IPS DF 6.9 (cell line): ENCODE measurements around the gene CARNS1.
"Not testable (repeated sequence)": the region's sequence is repeated elsewhere in the genome, so short reads cannot be mapped to it uniquely, and the experiment has no call there.

ENCODE experiments used
- DNase-seq: peaks from one replicate; pipeline ENCODE4 v3.0.0-alpha.2; 2013; ENCODE audit warnings: low read depth, low spot score
- H3K27ac ChIP-seq: one replicate; pipeline ENCODE4 v1.5.1; 2013; ENCODE audit warnings: low read length, control low read depth
- H3K27me3 ChIP-seq: 2 replicates; pipeline ENCODE4 v1.6.1; 2013; ENCODE audit warnings: mild to moderate bottlenecking, low read length; ENCODE audit not compliant: control insufficient read depth, insufficient read depth
- H3K36me3 ChIP-seq: 2 replicates; pipeline ENCODE4 v1.6.1; 2013; ENCODE audit warnings: low read length; ENCODE audit not compliant: control insufficient read depth, insufficient read depth
- H3K4me1 ChIP-seq: 2 replicates; pipeline ENCODE4 v1.6.1; 2013; ENCODE audit warnings: low read length; ENCODE audit not compliant: control insufficient read depth, insufficient read depth
- H3K4me3 ChIP-seq: 2 replicates; pipeline ENCODE4 v1.5.1; 2013; ENCODE audit warnings: mild to moderate bottlenecking, low read length
- H3K9me3 ChIP-seq: 2 replicates; pipeline ENCODE4 v1.6.1; 2013; ENCODE audit warnings: low read length, inconsistent platforms; ENCODE audit not compliant: control insufficient read depth, insufficient read depth
- WGBS: extraction: QIAGEN DNeasy Blood & Tissue Kit; methylation state at CpG from one replicate; pipeline ENCODE4 v1.1.7; 2013; ENCODE audit warnings: mixed read lengths, missing lambda C conversion rate; ENCODE audit not compliant: insufficient read length, insufficient coverage; 5-methylcytosine and 5-hydroxymethylcytosine counted together

CARNS1 gene

DNA sequence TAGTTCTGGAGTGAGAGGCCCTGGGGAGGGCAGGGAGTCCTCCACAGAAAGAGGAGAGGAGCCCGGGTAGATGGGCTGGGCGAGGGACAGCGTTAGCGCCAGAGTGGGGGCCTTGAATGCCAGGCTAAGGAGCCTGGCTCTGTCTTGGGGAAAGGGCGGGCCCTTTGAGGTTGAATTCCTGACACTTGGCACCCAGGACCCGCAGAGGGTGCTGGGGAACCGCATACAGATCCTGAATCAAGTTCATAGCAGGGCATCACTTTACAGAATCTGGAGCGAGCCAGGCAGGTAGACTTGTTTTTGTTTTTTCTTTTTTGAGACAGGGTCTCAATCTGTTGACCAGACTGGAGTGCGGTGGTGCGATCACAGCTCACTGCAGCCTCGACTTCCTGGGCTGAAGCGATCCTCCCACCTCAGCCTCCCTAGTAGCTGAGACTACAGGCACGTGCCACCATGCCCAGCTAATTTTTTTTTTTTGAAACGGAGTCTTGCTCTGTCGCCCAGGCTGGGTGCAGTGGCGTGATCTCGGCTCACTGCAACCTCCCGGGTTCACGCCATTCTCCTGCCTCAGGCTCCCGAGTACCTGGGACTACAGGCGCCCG lies 6.1 kb downstream of the CARNS1 start:
- H3K27me3 ChIP-seq, result no peaks in the 10 kb centered on the region
- WGBS, result no CpG with 5 or more reads among the region's 22 CpGs
- DNase-seq, result no peak
- H3K27ac ChIP-seq, result no peak overlapping the region
- no peaks in the 10 kb centered on the region for H3K9me3 ChIP-seq
- peaks cover 4% of the 10 kb centered on the region; the same call in 1 of the 2 replicates for H3K4me1 ChIP-seq
- no peaks in the 10 kb centered on the region for H3K36me3 ChIP-seq
- no peak overlapping the region; the same call in 1 of the 2 replicates for H3K4me3 ChIP-seq

GRCh38 chr11:67422891-67423290 lies 7.4 kb downstream of the CARNS1 start:
- H3K27me3 ChIP-seq, result no peaks in the 10 kb centered on the region
- H3K36me3 ChIP-seq, result no peaks in the 10 kb centered on the region
- no peak overlapping the region for H3K27ac ChIP-seq
- no peak overlapping the region for H3K4me3 ChIP-seq
- no CpG with 5 or more reads among the region's 6 CpGs for WGBS
- H3K9me3 ChIP-seq, result no peaks in the 10 kb centered on the region
- no peak for DNase-seq
- H3K4me1 ChIP-seq, result peaks cover 2% of the 10 kb centered on the region; the same call in 1 of the 2 replicates

DNA sequence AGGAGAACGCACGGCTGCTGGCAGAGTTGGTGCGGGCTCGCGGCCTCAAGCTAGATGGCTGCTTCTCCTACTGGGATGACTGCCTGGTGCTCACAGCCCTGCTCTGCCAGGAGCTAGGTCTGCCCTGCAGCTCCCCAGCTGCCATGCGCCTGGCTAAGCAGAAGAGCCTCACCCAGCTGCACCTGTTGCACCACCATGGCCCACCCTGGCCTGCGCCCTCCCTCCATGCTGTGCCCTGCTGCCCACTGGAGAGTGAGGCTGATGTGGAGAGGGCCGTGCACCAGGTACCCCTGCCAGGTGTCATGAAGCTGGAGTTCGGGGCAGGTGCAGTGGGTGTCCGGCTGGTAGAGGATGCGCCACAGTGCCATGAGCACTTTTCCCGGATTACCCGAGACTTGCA lies 8.0 kb downstream of the CARNS1 start:
- no peaks in the 10 kb centered on the region for H3K9me3 ChIP-seq
- H3K27me3 ChIP-seq, result no peaks in the 10 kb centered on the region
- H3K4me3 ChIP-seq, result no peak overlapping the region
- peaks cover 2% of the 10 kb centered on the region; the same call in 1 of the 2 replicates for H3K4me1 ChIP-seq
- no peak for DNase-seq
- WGBS, result no CpG with 5 or more reads among the region's 13 CpGs
- H3K36me3 ChIP-seq, result no peaks in the 10 kb centered on the region
- H3K27ac ChIP-seq, result no peak overlapping the region

DNA sequence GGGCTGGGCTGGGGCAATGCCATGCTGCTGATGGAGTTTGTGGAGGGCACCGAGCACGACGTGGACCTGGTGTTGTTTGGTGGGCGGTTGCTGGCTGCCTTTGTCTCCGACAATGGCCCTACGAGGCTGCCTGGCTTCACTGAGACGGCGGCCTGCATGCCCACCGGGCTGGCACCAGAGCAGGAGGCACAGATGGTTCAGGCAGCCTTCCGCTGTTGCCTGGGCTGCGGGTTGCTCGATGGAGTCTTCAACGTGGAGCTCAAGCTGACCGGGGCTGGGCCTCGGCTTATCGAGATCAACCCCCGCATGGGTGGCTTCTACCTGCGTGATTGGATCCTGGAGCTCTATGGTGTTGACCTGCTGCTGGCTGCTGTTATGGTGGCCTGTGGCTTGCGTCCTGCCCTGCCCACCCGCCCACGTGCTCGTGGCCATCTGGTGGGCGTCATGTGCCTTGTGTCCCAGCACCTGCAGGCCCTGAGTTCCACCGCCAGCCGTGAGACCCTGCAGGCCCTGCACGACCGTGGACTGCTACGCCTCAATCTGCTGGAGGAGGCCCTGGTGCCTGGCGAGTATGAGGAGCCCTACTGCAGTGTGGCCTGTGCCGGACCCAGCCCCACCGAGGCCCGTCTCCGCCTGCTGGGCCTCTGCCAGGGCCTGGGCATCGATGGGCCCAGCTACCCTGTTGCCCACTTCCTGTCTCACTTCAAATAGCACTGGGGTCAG lies 8.6 kb downstream of the CARNS1 start:
- no peak overlapping the region for H3K4me3 ChIP-seq
- H3K4me1 ChIP-seq, result peaks cover 4% of the 10 kb centered on the region
- H3K9me3 ChIP-seq, result no peaks in the 10 kb centered on the region
- H3K27ac ChIP-seq, result no peak overlapping the region
- no peak for DNase-seq
- H3K27me3 ChIP-seq, result no peaks in the 10 kb centered on the region
- no CpG with 5 or more reads among the region's 34 CpGs for WGBS
- no peaks in the 10 kb centered on the region for H3K36me3 ChIP-seq

GRCh38 chr11:67427364-67427859 lies 11.9 kb downstream of the CARNS1 start:
- WGBS, result no CpG with 5 or more reads among the region's 19 CpGs
- not testable (repeated sequence) for H3K27ac ChIP-seq, H3K27me3 ChIP-seq

GRCh38 chr11:67428052-67429001 lies 12.8 kb downstream of the CARNS1 start, which contains the start of gene RPS6KB2:
TSS of gene RPS6KB2 (plus strand) at chr11:67428494. CDS start at chr11:67428546, 52 bp downstream.
- WGBS, result no CpG with 5 or more reads among the region's 68 CpGs
- Histone ChIP-seq H3K4me1 (peaks cover 2% of the 10 kb centered on the region; the same call in 1 of the 2 replicates), H3K27me3 (no peaks in the 10 kb centered on the region), H3K4me3 (peak within 1 kb of the TSS; percentile 91), H3K36me3 (peaks cover 12% of the 10 kb centered on the region), H3K27ac (no peak within 1 kb of the TSS), H3K9me3 (no peaks in the 10 kb centered on the region)
- DNase-seq, result peak; percentile 98

More at GRCh38 chr11:67427364-67427859, 11.9 kb downstream of the CARNS1 start:
- H3K9me3 ChIP-seq, H3K4me3 ChIP-seq, DNase-seq, H3K4me1 ChIP-seq, H3K36me3 ChIP-seq: not testable (repeated sequence)

DNA sequence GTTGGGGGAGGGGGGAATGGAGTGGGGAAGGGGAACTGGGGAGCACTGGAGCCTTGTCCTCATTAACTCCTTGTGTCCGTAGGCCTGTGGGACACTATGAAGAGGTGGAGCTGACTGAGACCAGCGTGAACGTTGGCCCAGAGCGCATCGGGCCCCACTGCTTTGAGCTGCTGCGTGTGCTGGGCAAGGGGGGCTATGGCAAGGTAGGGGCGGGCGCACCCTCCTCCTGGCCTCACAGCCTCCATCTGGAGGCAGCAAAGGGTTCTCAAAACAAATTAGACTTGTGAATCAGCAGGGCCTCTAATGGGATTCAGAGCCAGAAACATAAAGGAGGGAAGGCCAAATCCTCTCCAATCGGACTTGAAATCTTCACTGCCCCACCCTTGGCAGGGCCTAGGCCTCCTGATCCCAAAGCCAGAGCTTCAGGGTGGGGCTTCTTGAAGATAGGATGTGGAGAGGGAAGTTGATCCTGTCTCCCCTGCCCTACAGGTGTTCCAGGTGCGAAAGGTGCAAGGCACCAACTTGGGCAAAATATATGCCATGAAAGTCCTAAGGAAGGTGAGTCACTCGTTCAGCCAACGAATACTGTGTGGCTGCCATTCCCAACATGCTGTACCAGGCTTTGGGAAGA lies 13.7 kb downstream of the CARNS1 start:
- Histone ChIP-seq H3K4me1 (peaks cover 2% of the 10 kb centered on the region; the same call in 1 of the 2 replicates), H3K4me3 (peak overlapping the region; percentile 91; the same call in 1 of the 2 replicates), H3K36me3 (peaks cover 17% of the 10 kb centered on the region), H3K9me3 (no peaks in the 10 kb centered on the region), H3K27me3 (no peaks in the 10 kb centered on the region), H3K27ac (no peak overlapping the region)
- no peak for DNase-seq
- WGBS, result no CpG with 5 or more reads among the region's 12 CpGs

DNA sequence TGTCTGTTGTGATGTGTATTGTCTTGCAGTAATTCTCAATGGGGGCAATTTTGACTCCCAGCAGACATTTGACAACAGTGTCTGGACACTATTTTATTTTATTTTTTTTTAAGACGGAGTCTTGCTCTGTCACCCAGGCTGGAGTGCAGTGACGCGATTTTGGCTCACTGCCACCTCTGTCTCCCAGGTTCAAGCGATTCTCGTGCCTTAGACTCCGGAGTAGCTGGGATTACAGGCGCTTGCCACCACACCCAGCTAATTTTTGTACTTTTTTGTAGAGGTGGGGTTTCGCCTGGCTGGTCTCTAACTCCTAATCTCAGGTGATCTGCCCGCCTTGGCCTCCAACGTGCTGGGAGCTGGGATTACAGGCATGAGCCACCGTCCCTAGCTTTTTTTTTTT lies 14.2 kb downstream of the CARNS1 start:
- Histone ChIP-seq H3K9me3 (no peaks in the 10 kb centered on the region), H3K4me3 (no peak overlapping the region), H3K4me1 (peaks cover 2% of the 10 kb centered on the region; the same call in 1 of the 2 replicates), H3K36me3 (peaks cover 22% of the 10 kb centered on the region), H3K27ac (no peak overlapping the region), H3K27me3 (no peaks in the 10 kb centered on the region)
- no CpG with 5 or more reads among the region's 11 CpGs for WGBS
- DNase-seq, result no peak

- no CpG with 5 or more reads among the region's 24 CpGs for WGBS
- Histone ChIP-seq H3K9me3 (no peaks in the 10 kb centered on the region), H3K27ac (no peak overlapping the region), H3K4me1 (peaks cover 5% of the 10 kb centered on the region; the same call in 1 of the 2 replicates), H3K4me3 (no peak overlapping the region), H3K27me3 (no peaks in the 10 kb centered on the region), H3K36me3 (peaks cover 22% of the 10 kb centered on the region)
- no peak for DNase-seq
Measured at GRCh38 chr11:67431346-67432249, 16.1 kb downstream of the CARNS1 start.
